Epithelial cell of umbilical artery (primary cell): ENCODE data around the gene CA12. TPM values are rescaled to one million over a fixed set of nuclear protein-coding genes. Genes with fewer than 3 reads are reported as not detected.

Experiments used
- total RNA-seq: library from RNA; depleted of rRNA; stranded (reverse); fragments of >200 nt; gene quantifications from 2 replicates; pipeline ENCODE4 v1.2.3, GENCODE V29; 2014

CA12 gene
- total RNA-seq: 0.65 and 3.0 TPM in 2 replicates

GRCh38 chr15:63381301-63382204 lies at the start of gene CA12:
TSS of gene CA12 (minus strand) at chr15:63381846. CDS start at chr15:63381720, 126 bp downstream.

GRCh38 chr15:63277038-63277892 lies 104.4 kb downstream of the CA12 start, which contains the start of gene APH1B:
TSS of gene APH1B (plus strand) at chr15:63277605. CDS start at chr15:63277624, 19 bp downstream.

Other genes with a start within 250 kb of the CA12 start
- gene RPS27L, start 224.4 kb downstream of the CA12 start, total RNA-seq: 161 and 458 TPM in 2 replicates
- 63.3 and 82.8 TPM in 2 replicates for gene RAB8B, start 192.2 kb downstream of the CA12 start, total RNA-seq
- 10.1 and 20.4 TPM in 2 replicates for gene APH1B, start 104.2 kb downstream of the CA12 start, total RNA-seq
- 41.6 and 48.3 TPM in 2 replicates for gene USP3, start 122.7 kb upstream of the CA12 start, total RNA-seq
- under 0.01 TPM in 1 of 2 replicates, not detected in the other for gene FBXL22, start 215.5 kb upstream of the CA12 start, total RNA-seq